ENCODE data around the gene CPN1.
"Not testable (repeated sequence)": the region's sequence is repeated elsewhere in the genome, so short reads cannot be mapped to it uniquely, and the experiment has no call there.

CPN1 gene

GRCh38 chr10:100081075-100082001 is at the start of gene CPN1:
Gene CPN1 (minus strand): TSS chr10:100081869. CDS start chr10:100081625, 244 bp downstream.
- no peak for DNase-seq

GRCh38 chr10:100130831-100131230 is 49.2 kb upstream of the CPN1 start:
- no peak for DNase-seq

- DNase-seq = no peak
Measured at GRCh38 chr10:100129424-100129823, 47.8 kb upstream of the CPN1 start.

GRCh38 chr10:100128951-100129350 is 47.3 kb upstream of the CPN1 start:
- no peak for DNase-seq

- DNase-seq = not testable (repeated sequence)
Measured at GRCh38 chr10:100125335-100125734, 43.7 kb upstream of the CPN1 start.

- no peak for DNase-seq
Measured at GRCh38 chr10:100124097-100124496, 42.4 kb upstream of the CPN1 start.

GRCh38 chr10:100122780-100123179 is 41.1 kb upstream of the CPN1 start:
- DNase-seq = no peak

GRCh38 chr10:100120550-100120949 is 38.9 kb upstream of the CPN1 start:
- DNase-seq = no peak

- no peak for DNase-seq
Measured at GRCh38 chr10:100119726-100120125, 38.1 kb upstream of the CPN1 start.

- no peak for DNase-seq
Measured at GRCh38 chr10:100114976-100115770, 33.5 kb upstream of the CPN1 start.

GRCh38 chr10:100114460-100114859 is 32.8 kb upstream of the CPN1 start:
- no peak for DNase-seq

GRCh38 chr10:100109670-100110069 is 28.0 kb upstream of the CPN1 start:
- DNase-seq = no peak

GRCh38 chr10:100106865-100107264 is 25.2 kb upstream of the CPN1 start:
- no peak for DNase-seq

GRCh38 chr10:100104300-100104699 is 22.6 kb upstream of the CPN1 start:
- DNase-seq = no peak

GRCh38 chr10:100103581-100103980 is 21.9 kb upstream of the CPN1 start:
- DNase-seq = no peak

- DNase-seq = no peak
Measured at GRCh38 chr10:100101192-100102076, 19.8 kb upstream of the CPN1 start.

- DNase-seq = no peak
Measured at GRCh38 chr10:100100651-100101184, 19.0 kb upstream of the CPN1 start.

GRCh38 chr10:100089241-100089640 is 7.6 kb upstream of the CPN1 start:
- DNase-seq = no peak

- not testable (repeated sequence) for DNase-seq
Measured at GRCh38 chr10:100086708-100087107, 5.0 kb upstream of the CPN1 start.

GRCh38 chr10:100085596-100085995 is 3.9 kb upstream of the CPN1 start:
- no peak for DNase-seq

GRCh38 chr10:100083623-100084022 is 2.0 kb upstream of the CPN1 start:
- DNase-seq = no peak

- not testable (repeated sequence) for DNase-seq
Measured at GRCh38 chr10:100082276-100082675, 607 bp upstream of the CPN1 start.

- no peak for DNase-seq
Measured at GRCh38 chr10:100076750-100077149, 4.9 kb downstream of the CPN1 start.
